ENCODE results near the gene VTA1. TPM values are rescaled to one million over a fixed set of nuclear protein-coding genes. Genes with fewer than 3 reads are reported as not detected.
"Not testable (repeated sequence)": the region's sequence is repeated elsewhere in the genome, so short reads cannot be mapped to it uniquely, and the experiment has no call there.

VTA1 gene
- total RNA-seq, 2 donors from 2014 or later, result 17.0 to 17.2 TPM

GRCh38 chr6:142182004-142182403 is 34.9 kb downstream of the VTA1 start:
- H3K4me1 Mint-ChIP-seq, result peaks cover 20% of the 10 kb centered on the region
- DNase-seq (no peak), ATAC-seq (no peak)
- H3K9me3 ChIP-seq (ENCODE audit: control insufficient read depth, low read length, poor library complexity, severe bottlenecking), result no peaks in the 10 kb centered on the region
- no peak overlapping the region for H3K4me3 Mint-ChIP-seq
- H3K27me3 Mint-ChIP-seq, result no peaks in the 10 kb centered on the region
- H3K36me3 Mint-ChIP-seq (ENCODE audit: low read depth), result peaks cover 13% of the 10 kb centered on the region
- H3K27ac Mint-ChIP-seq, result no peak overlapping the region

- Mint-ChIP-seq H3K4me1 (peaks cover 21% of the 10 kb centered on the region), H3K27ac (no peak overlapping the region), H3K4me3 (no peak overlapping the region), H3K36me3 (ENCODE audit: low read depth) (peaks cover 10% of the 10 kb centered on the region), H3K27me3 (no peaks in the 10 kb centered on the region)
- no peak for DNase-seq
- no peak for ATAC-seq
- H3K9me3 ChIP-seq (ENCODE audit: control insufficient read depth, low read length, poor library complexity, severe bottlenecking), result no peaks in the 10 kb centered on the region
Observed at GRCh38 chr6:142183351-142183750, 36.3 kb downstream of the VTA1 start.

GRCh38 chr6:142184307-142184706 is 37.2 kb downstream of the VTA1 start:
- no peak for ATAC-seq
- H3K9me3 ChIP-seq (ENCODE audit: control insufficient read depth, low read length, poor library complexity, severe bottlenecking), result no peaks in the 10 kb centered on the region
- Mint-ChIP-seq H3K27ac (no peak overlapping the region), H3K4me1 (peaks cover 21% of the 10 kb centered on the region), H3K36me3 (ENCODE audit: low read depth) (peaks cover 10% of the 10 kb centered on the region), H3K4me3 (no peak overlapping the region), H3K27me3 (no peaks in the 10 kb centered on the region)
- DNase-seq, result no peak

GRCh38 chr6:142185641-142186040 is 38.6 kb downstream of the VTA1 start:
- no peaks in the 10 kb centered on the region for H3K27me3 Mint-ChIP-seq
- no peaks in the 10 kb centered on the region for H3K9me3 ChIP-seq (ENCODE audit: control insufficient read depth, low read length, poor library complexity, severe bottlenecking)
- ATAC-seq (no peak), DNase-seq (no peak)
- peaks cover 11% of the 10 kb centered on the region for H3K36me3 Mint-ChIP-seq (ENCODE audit: low read depth)
- H3K4me1 Mint-ChIP-seq, result peaks cover 20% of the 10 kb centered on the region
- H3K27ac Mint-ChIP-seq, result peak overlapping the region; percentile 53
- no peak overlapping the region for H3K4me3 Mint-ChIP-seq

GRCh38 chr6:142187209-142187608 is 40.1 kb downstream of the VTA1 start:
- Mint-ChIP-seq H3K4me3 (peak overlapping the region; percentile 3), H3K27ac (peak overlapping the region; percentile 53), H3K36me3 (ENCODE audit: low read depth) (peaks cover 10% of the 10 kb centered on the region), H3K4me1 (peaks cover 15% of the 10 kb centered on the region), H3K27me3 (no peaks in the 10 kb centered on the region)
- ATAC-seq (no peak), DNase-seq (no peak)
- H3K9me3 ChIP-seq (ENCODE audit: control insufficient read depth, low read length, poor library complexity, severe bottlenecking), result no peaks in the 10 kb centered on the region

GRCh38 chr6:142188341-142188740 is 41.3 kb downstream of the VTA1 start:
- H3K4me3 Mint-ChIP-seq; H3K27me3 Mint-ChIP-seq; ATAC-seq; H3K9me3 ChIP-seq (ENCODE audit: control insufficient read depth, low read length, poor library complexity, severe bottlenecking); H3K36me3 Mint-ChIP-seq (ENCODE audit: low read depth); DNase-seq: not testable (repeated sequence)
- peaks cover 13% of the 10 kb centered on the region for H3K4me1 Mint-ChIP-seq
- H3K27ac Mint-ChIP-seq, result peak overlapping the region; percentile 70

GRCh38 chr6:142189057-142189456 is 42.0 kb downstream of the VTA1 start:
- H3K27ac Mint-ChIP-seq, result no peak overlapping the region

GRCh38 chr6:142192343-142192742 is 45.3 kb downstream of the VTA1 start:
- Mint-ChIP-seq H3K27me3 (no peaks in the 10 kb centered on the region), H3K4me1 (peaks cover 23% of the 10 kb centered on the region), H3K27ac (no peak overlapping the region)

More at GRCh38 chr6:142189057-142189456, 42.0 kb downstream of the VTA1 start:
- no peaks in the 10 kb centered on the region for H3K9me3 ChIP-seq (ENCODE audit: control insufficient read depth, low read length, poor library complexity, severe bottlenecking)
- Mint-ChIP-seq H3K27me3 (no peaks in the 10 kb centered on the region), H3K4me1 (peaks cover 18% of the 10 kb centered on the region), H3K4me3 (no peak overlapping the region), H3K36me3 (ENCODE audit: low read depth) (peaks cover 6% of the 10 kb centered on the region)
- ATAC-seq (no peak), DNase-seq (no peak)

GRCh38 chr6:142193621-142194020 is 46.6 kb downstream of the VTA1 start:
- no peaks in the 10 kb centered on the region for H3K27me3 Mint-ChIP-seq
- H3K9me3 ChIP-seq (ENCODE audit: control insufficient read depth, low read length, poor library complexity, severe bottlenecking), result no peaks in the 10 kb centered on the region
- peaks cover 23% of the 10 kb centered on the region for H3K4me1 Mint-ChIP-seq
- H3K4me3 Mint-ChIP-seq, result no peak overlapping the region
- H3K27ac Mint-ChIP-seq, result no peak overlapping the region
- peaks cover 5% of the 10 kb centered on the region for H3K36me3 Mint-ChIP-seq (ENCODE audit: low read depth)
- DNase-seq, result no peak
- no peak for ATAC-seq

More at GRCh38 chr6:142192343-142192742, 45.3 kb downstream of the VTA1 start:
- no peaks in the 10 kb centered on the region for H3K9me3 ChIP-seq (ENCODE audit: control insufficient read depth, low read length, poor library complexity, severe bottlenecking)
- ATAC-seq, result no peak
- Mint-ChIP-seq H3K36me3 (ENCODE audit: low read depth) (peaks cover 5% of the 10 kb centered on the region), H3K4me3 (no peak overlapping the region)
- DNase-seq, result no peak

GRCh38 chr6:142195862-142196541 is 48.9 kb downstream of the VTA1 start:
- H3K27me3 Mint-ChIP-seq, result no peaks in the 10 kb centered on the region
- peaks cover 26% of the 10 kb centered on the region for H3K4me1 Mint-ChIP-seq
- ATAC-seq (no peak), DNase-seq (no peak)
- no peaks in the 10 kb centered on the region for H3K9me3 ChIP-seq (ENCODE audit: control insufficient read depth, low read length, poor library complexity, severe bottlenecking)
- peak overlapping the region; percentile 85 for H3K27ac Mint-ChIP-seq
- no peak overlapping the region for H3K4me3 Mint-ChIP-seq
- H3K36me3 Mint-ChIP-seq (ENCODE audit: low read depth), result peaks cover 6% of the 10 kb centered on the region

- DNase-seq, result no peak
- no peak overlapping the region for H3K4me3 Mint-ChIP-seq
- no peaks in the 10 kb centered on the region for H3K9me3 ChIP-seq (ENCODE audit: control insufficient read depth, low read length, poor library complexity, severe bottlenecking)
- H3K27ac Mint-ChIP-seq, result peak overlapping the region; percentile 9
- peaks cover 13% of the 10 kb centered on the region for H3K4me1 Mint-ChIP-seq
- peaks cover 12% of the 10 kb centered on the region for H3K36me3 Mint-ChIP-seq (ENCODE audit: low read depth)
- no peak for ATAC-seq
- no peaks in the 10 kb centered on the region for H3K27me3 Mint-ChIP-seq
Observed at GRCh38 chr6:142200846-142201628, 54.0 kb downstream of the VTA1 start.

- Mint-ChIP-seq H3K27ac (no peak overlapping the region), H3K27me3 (no peaks in the 10 kb centered on the region), H3K4me3 (no peak overlapping the region), H3K36me3 (ENCODE audit: low read depth) (peaks cover 17% of the 10 kb centered on the region), H3K4me1 (peaks cover 11% of the 10 kb centered on the region)
- ATAC-seq (peak; percentile 60), DNase-seq (peak in 1 of 3 donors; percentile 31)
- no peaks in the 10 kb centered on the region for H3K9me3 ChIP-seq (ENCODE audit: control insufficient read depth, low read length, poor library complexity, severe bottlenecking)
Observed at GRCh38 chr6:142207265-142207877, 60.3 kb downstream of the VTA1 start.

- H3K4me1 Mint-ChIP-seq, result peaks cover 14% of the 10 kb centered on the region
- H3K9me3 ChIP-seq (ENCODE audit: control insufficient read depth, low read length, poor library complexity, severe bottlenecking), result no peaks in the 10 kb centered on the region
- H3K27ac Mint-ChIP-seq, result no peak overlapping the region
- no peak for ATAC-seq
- peaks cover 16% of the 10 kb centered on the region for H3K36me3 Mint-ChIP-seq (ENCODE audit: low read depth)
- no peak for DNase-seq
- H3K4me3 Mint-ChIP-seq, result no peak overlapping the region
- H3K27me3 Mint-ChIP-seq, result no peaks in the 10 kb centered on the region
Observed at GRCh38 chr6:142210606-142211005, 63.5 kb downstream of the VTA1 start.
